Keratinocyte (primary cell): ENCODE measurements around the gene MSRB1. TPM values are rescaled to one million over a fixed set of nuclear protein-coding genes. Genes with fewer than 3 reads are reported as not detected.
A peak's percentile ranks its signal among the peaks of the same experiment; 100 is the strongest.

ENCODE experiments used
- DNase-seq: peaks from one replicate; pipeline ENCODE4 v3.0.0-alpha.2; 2011; ENCODE audit warnings: low read depth, missing footprints, low spot score
- FAIRE-seq: peaks from 2 replicates; lab custom pipeline; 2011; peaks lifted over from hg19 to GRCh38; lab: Jason Lieb, UNC
- H2AFZ ChIP-seq: 2 replicates; pipeline ENCODE4 v1.6.0; 2012; ENCODE audit warnings: low read length, control low read depth, inconsistent platforms; ENCODE audit not compliant: control insufficient read depth
- H3K27ac ChIP-seq: 2 replicates; pipeline ENCODE4 v1.5.1; 2011; ENCODE audit warnings: low read length; ENCODE audit not compliant: control insufficient read depth, insufficient read depth
- H3K27me3 ChIP-seq: 3 replicates; pipeline ENCODE4 v1.6.0; 2011; ENCODE audit warnings: low read length; ENCODE audit not compliant: control insufficient read depth, insufficient read depth; ENCODE audit errors: extremely low read depth
- H3K36me3 ChIP-seq, 2 experiments: 2 replicates in 1 of 2; 3 replicates in 1 of 2; pipeline ENCODE4 v1.5.1; 2011; ENCODE audit warnings: low read length in 2 of 2, mild to moderate bottlenecking in 1 of 2; ENCODE audit not compliant: control insufficient read depth in 2 of 2, insufficient read depth in 2 of 2; ENCODE audit errors: extremely low read depth in 1 of 2
- H3K4me1 ChIP-seq: 3 replicates; pipeline ENCODE4 v1.5.1; 2011; ENCODE audit warnings: low read length; ENCODE audit not compliant: control insufficient read depth, insufficient read depth; ENCODE audit errors: extremely low read depth
- H3K4me2 ChIP-seq: 3 replicates; pipeline ENCODE4 v1.6.0; 2011; ENCODE audit warnings: low read depth, low read length; ENCODE audit not compliant: control insufficient read depth, insufficient read depth; ENCODE audit errors: extremely low read depth
- H3K4me3 ChIP-seq, 3 experiments: fragments of 200-600 bp in 1 of 3; sonication (generic) in 1 of 3; 2 replicates in 2 of 3; 3 replicates in 1 of 3; pipeline ENCODE4 v1.5.1; 2011 to 2016; ENCODE audit warnings: low read length in 3 of 3, mild to moderate bottlenecking in 3 of 3, control low read depth in 2 of 3, inconsistent platforms in 1 of 3, low read depth in 1 of 3, mixed read lengths in 1 of 3, mixed run types in 1 of 3, moderate library complexity in 1 of 3; ENCODE audit not compliant: control insufficient read depth in 2 of 3, insufficient read depth in 2 of 3; ENCODE audit errors: extremely low read depth in 1 of 3
- H3K79me2 ChIP-seq: 2 replicates; pipeline ENCODE4 v1.6.0; 2012; ENCODE audit warnings: low read length; ENCODE audit not compliant: control insufficient read depth, insufficient read depth
- H3K9ac ChIP-seq: 3 replicates; pipeline ENCODE4 v1.6.0; 2011; ENCODE audit warnings: low read length; ENCODE audit not compliant: control insufficient read depth, insufficient read depth; ENCODE audit errors: extremely low read depth
- H3K9me1 ChIP-seq: 3 replicates; pipeline ENCODE4 v1.6.0; 2011; ENCODE audit warnings: low read length; ENCODE audit not compliant: control insufficient read depth, insufficient read depth; ENCODE audit errors: extremely low read depth
- H3K9me3 ChIP-seq: 2 replicates; pipeline ENCODE4 v1.5.1; 2012; ENCODE audit warnings: low read depth, low read length; ENCODE audit not compliant: control insufficient read depth
- H4K20me1 ChIP-seq: 3 replicates; pipeline ENCODE4 v1.6.0; 2011; ENCODE audit warnings: low read length; ENCODE audit not compliant: control insufficient read depth, insufficient read depth; ENCODE audit errors: extremely low read depth
- CTCF ChIP-seq, 3 experiments: IDR thresholded peaks in 1 of 3; conservative IDR thresholded peaks in 1 of 3; optimal IDR thresholded peaks in 1 of 3; 2 replicates in 2 of 3; 3 replicates in 1 of 3; pipeline versions ENCODE3 to v1.5.1; 2011; ENCODE audit warnings: low read length in 3 of 3, mild to moderate bottlenecking in 3 of 3, moderate library complexity in 2 of 3, control low read depth in 1 of 3, inconsistent platforms in 1 of 3; ENCODE audit not compliant: insufficient read depth in 2 of 3; ENCODE audit errors: extremely low read depth in 1 of 3
- EZH2 ChIP-seq: IDR thresholded peaks from one replicate; pipeline ENCODE4 v1.6.1; 2012; ENCODE audit warnings: inconsistent platforms, mild to moderate bottlenecking, low read length, moderate library complexity
- dilution Hi-C: fragments of 300-500 bp; cut with MboI; formaldehyde crosslinking; loops from one replicate; pipeline ENCODE4 v1.7.0; 2020; ENCODE audit warnings: low sequenced_read_pairs; ENCODE audit not compliant: extremely low pct_ligation_motif_present
- polyA plus RNA-seq, 5 experiments: library from polyadenylated mRNA; depleted of rRNA in 3 of 5; stranded (reverse) in 3 of 5; stranded (forward) in 1 of 5; unstranded in 1 of 5; fragments of >200 nt; gene quantifications; 1 replicate in 1 of 5; 2 replicates in 3 of 5; 3 replicates in 1 of 5; pipeline versions ENCODE4 v1.2.1 to v1.2.3, GENCODE V29; 2011 to 2012; ENCODE audit warnings: missing spikeins in 2 of 5, low read depth in 1 of 5, low replicate concordance in 1 of 5

Gene MSRB1
- polyA plus RNA-seq, 1 donor (not counting 4 experiments of a cell fraction or from before 2014, with no cell fraction given): 25.2 TPM

- Histone ChIP-seq H3K9ac (peak overlapping the region; percentile 72), H3K4me2 (peak overlapping the region; percentile 92), H3K9me3 (no peaks in the 10 kb centered on the region), H3K27ac (no peak overlapping the region), H4K20me1 (no peaks in the 10 kb centered on the region), H3K27me3 (peaks cover 50% of the 10 kb centered on the region), H3K4me1 (peaks cover 31% of the 10 kb centered on the region), H3K4me3 (peak overlapping the region in 2 of 3 experiments; percentile 81 to 90), H3K9me1 (peaks cover 2% of the 10 kb centered on the region), H3K79me2 (peaks cover 2% of the 10 kb centered on the region), H2AFZ (no peak overlapping the region), H3K36me3 (peaks cover 7 to 14% of the 10 kb centered on the region in 2 experiments)
- no peak for DNase-seq
- TF ChIP-seq CTCF (optimal IDR thresholded peaks at IDR 0.05 in 1 of 3, IDR thresholded peaks at IDR 0.05 in 1 of 3, conservative IDR thresholded peaks at IDR 0.05 in 1 of 3; ENCODE audit: extremely low read depth in 1 of 3, insufficient read depth in 2 of 3, low read length in 3 of 3) (no peak), EZH2 (no peak)
- FAIRE-seq: no peak
- dilution Hi-C loops: no loop called here
These were observed 42.6 kb upstream of the MSRB1 start for GRCh38 chr16:1985466-1986150.

- peaks cover 38% of the 10 kb centered on the region for H3K4me1 ChIP-seq
- no peaks in the 10 kb centered on the region for H3K9me3 ChIP-seq
- H3K4me2 ChIP-seq: peak overlapping the region; percentile 92
- no peaks in the 10 kb centered on the region for H4K20me1 ChIP-seq
- peak overlapping the region; percentile 8 for H3K27ac ChIP-seq
- H3K36me3 ChIP-seq: peaks cover 7 to 14% of the 10 kb centered on the region in 2 experiments
- DNase-seq (no peak), FAIRE-seq (no peak)
- H3K9me1 ChIP-seq: peaks cover 2% of the 10 kb centered on the region
- peak overlapping the region; percentile 72 for H3K9ac ChIP-seq
- H3K79me2 ChIP-seq: peaks cover 2% of the 10 kb centered on the region
- peak overlapping the region; percentile 12 for H2AFZ ChIP-seq
- H3K27me3 ChIP-seq: peaks cover 46% of the 10 kb centered on the region
- H3K4me3 ChIP-seq: peak overlapping the region; percentile 59 to 90 (median 81)
- dilution Hi-C loops: no loop called here
- TF ChIP-seq EZH2 (no peak), CTCF (optimal IDR thresholded peaks at IDR 0.05 in 1 of 3, IDR thresholded peaks at IDR 0.05 in 1 of 3, conservative IDR thresholded peaks at IDR 0.05 in 1 of 3; ENCODE audit: extremely low read depth in 1 of 3, insufficient read depth in 2 of 3, low read length in 3 of 3) (no peak)
These were observed 41.6 kb upstream of the MSRB1 start for GRCh38 chr16:1984347-1985225.
